Measurements from ENCODE around the gene ITGA2B. TPM values are rescaled to one million over a fixed set of nuclear protein-coding genes. Genes with fewer than 3 reads are reported as not detected.

Gene ITGA2B
- total and polyA plus RNA-seq, 2 of the 13 experiments (the other 11 are each of a cell fraction or from before 2014, with no cell fraction given) = 0.38 to 1.1 TPM

DNA sequence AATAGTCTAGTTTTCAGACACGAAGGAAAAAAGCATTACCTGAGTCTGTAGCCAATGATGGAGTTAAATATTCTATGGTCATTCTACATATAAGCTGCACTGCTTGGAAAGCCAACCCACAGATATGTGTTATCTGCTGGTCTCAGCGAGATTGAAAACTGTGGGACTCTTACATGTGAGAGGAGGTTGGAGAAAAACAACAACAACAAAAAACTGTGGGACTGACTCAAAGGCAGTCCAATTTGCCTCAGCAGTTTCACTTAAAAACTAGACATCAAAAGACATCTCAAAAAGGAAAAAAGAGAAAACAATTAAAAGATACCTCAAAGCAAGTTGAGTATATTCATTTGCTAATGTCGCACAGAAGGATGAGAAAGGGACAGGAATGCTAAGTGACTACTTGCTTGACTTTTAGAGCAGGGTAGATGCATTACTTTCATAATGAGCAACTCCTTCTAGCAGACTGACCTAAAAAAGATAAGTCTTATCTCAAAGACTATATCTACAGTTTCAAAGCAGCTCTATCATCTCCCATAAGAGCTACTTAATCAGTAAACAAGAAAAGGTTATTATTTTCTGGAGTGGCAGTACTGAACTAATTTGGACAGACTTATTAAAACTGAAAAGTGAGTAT is 35.5 kb upstream of the ITGA2B start (continued):
- no peak for TF ChIP-seq FOXA3 (CRISPR knock-in tag; IDR thresholded peaks at IDR 0.05)
- no peak for TF ChIP-seq ZNF224 (CRISPR knock-in tag; IDR thresholded peaks at IDR 0.05)
- no peak for TF ChIP-seq MTA1 (CRISPR knock-in tag; IDR thresholded peaks at IDR 0.05; ENCODE audit: borderline replicate concordance)

DNA sequence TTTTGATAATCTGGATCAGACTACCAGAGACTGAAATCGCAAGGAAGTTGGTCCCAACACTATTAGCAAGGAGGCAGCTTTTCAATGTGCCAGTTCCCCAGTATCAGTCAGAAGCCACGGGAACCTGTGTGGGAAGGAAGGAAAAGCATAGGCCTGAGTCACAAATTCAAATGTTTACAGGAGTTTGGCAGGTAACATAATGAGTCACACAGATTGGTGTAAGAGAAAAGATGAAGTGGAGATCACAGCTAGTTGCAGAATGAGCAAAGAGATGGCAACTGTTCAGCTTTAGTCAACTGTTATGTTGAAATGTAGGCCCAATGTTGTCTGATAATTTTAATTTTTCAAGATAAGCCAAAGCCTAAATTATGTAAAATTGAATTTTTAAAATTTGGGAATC is 28.1 kb upstream of the ITGA2B start:
- Histone ChIP-seq H3K4me2 (ENCODE audit: low read depth, low read length) (no peak overlapping the region), H3K4me1 (ENCODE audit: insufficient read depth, low read length) (no peaks in the 10 kb centered on the region), H3K9ac (ENCODE audit: insufficient read depth, low read depth, low read length) (no peak overlapping the region), H3K9me3 (ENCODE audit: low read length) (no peaks in the 10 kb centered on the region), H3K27me3 (ENCODE audit: control insufficient read depth in 1 of 2, insufficient read depth in 2 of 2, low read length in 2 of 2) (no peaks in the 10 kb centered on the region), H3K4me3 (replicated peaks in 1 of 3; ENCODE audit: insufficient read depth in 1 of 3, low read depth in 2 of 3, low read length in 3 of 3) (no peak overlapping the region), H3K36me3 (replicated peaks in 1 of 2; ENCODE audit: control insufficient read depth in 1 of 2, insufficient read depth in 2 of 2, low read length in 2 of 2) (peaks cover 13 to 43% of the 10 kb centered on the region in 2 experiments; a peak in 4 of 5 replicates), H4K20me1 (ENCODE audit: insufficient read depth, low read length) (no peaks in the 10 kb centered on the region), H3K79me2 (ENCODE audit: insufficient read depth, low read length) (no peaks in the 10 kb centered on the region), H2AFZ (ENCODE audit: low read length) (no peak overlapping the region), H3K27ac (ENCODE audit: extremely low read length, insufficient read depth, low read length) (no peak overlapping the region)
- ChIA-PET CTCF (ENCODE audit: low intra/inter-chr PET ratio, low total read pairs) (no interaction called here), POLR2A (no interaction called here)
- in situ Hi-C loops (cut with HindIII; ENCODE audit: extremely low pct_ligation_motif_present, low pct_unique_long_range_greater_than_20kb) = no loop called here
- intact Hi-C loops (cut with micrococcal nuclease; ENCODE audit: unreplicated experiment) = no loop called here
- WGBS (ENCODE audit: low lambda C conversion rate) = 93% methylated on average over 2 of the region's 2 CpGs
- no TSS peak for BruUV-seq (replicated peaks)
- ATAC-seq = no peak
- TF ChIP-seq ZFP36L1 (CRISPR knock-in tag; IDR thresholded peaks at IDR 0.05) (no peak), RBM22 (optimal IDR thresholded peaks at IDR 0.05; ENCODE audit: low read length) (peak; percentile 8), FOSL2 (CRISPR knock-in tag; IDR thresholded peaks at IDR 0.05) (peak; percentile 35; the same call in 1 of the 2 replicates)
- no peak for FAIRE-seq
- peak; percentile 20 for DNase-seq (ENCODE audit: low spot score)

DNA sequence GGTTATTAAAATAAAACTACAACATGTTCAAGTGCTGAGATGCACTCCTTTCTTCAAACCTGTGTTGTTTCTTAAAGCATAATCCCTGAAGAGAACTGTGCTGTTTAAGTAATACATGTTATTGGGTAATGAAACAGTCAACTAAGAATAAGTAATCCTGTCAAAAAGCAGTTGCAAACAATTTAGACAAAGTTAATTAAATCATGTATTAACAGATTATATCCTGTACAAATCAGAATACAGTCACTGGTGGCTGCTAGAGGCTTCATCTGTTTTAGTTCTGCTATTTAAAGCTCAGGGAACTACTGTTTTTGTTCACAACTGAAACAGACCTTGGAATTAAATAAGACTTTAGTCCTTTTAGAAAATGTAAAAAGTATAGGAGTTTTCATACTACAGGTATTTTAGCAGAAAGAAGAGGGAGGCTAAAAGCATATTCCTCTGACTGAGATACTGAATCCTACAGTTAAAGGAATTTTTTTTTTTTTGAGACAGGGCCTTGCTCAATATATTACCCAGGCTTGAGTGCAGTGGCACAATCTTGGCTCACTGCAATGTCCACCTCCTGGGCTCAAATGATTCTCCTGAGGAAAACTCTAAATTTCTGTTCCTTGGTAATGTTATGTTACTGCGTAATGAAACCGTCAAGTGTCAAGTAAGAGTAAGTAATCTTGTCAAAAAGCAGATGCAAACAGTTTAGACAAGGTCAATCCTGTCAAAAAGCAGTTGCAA is 27.3 kb upstream of the ITGA2B start:
- Histone ChIP-seq H2AFZ (ENCODE audit: low read length) (no peak overlapping the region), H3K79me2 (ENCODE audit: insufficient read depth, low read length) (no peaks in the 10 kb centered on the region), H3K27ac (ENCODE audit: extremely low read length, insufficient read depth, low read length) (no peak overlapping the region), H3K9me3 (ENCODE audit: low read length) (no peaks in the 10 kb centered on the region), H3K36me3 (replicated peaks in 1 of 2; ENCODE audit: control insufficient read depth in 1 of 2, insufficient read depth in 2 of 2, low read length in 2 of 2) (peaks cover 13 to 40% of the 10 kb centered on the region in 2 experiments; a peak in 4 of 5 replicates), H3K9ac (ENCODE audit: insufficient read depth, low read depth, low read length) (no peak overlapping the region), H3K4me2 (ENCODE audit: low read depth, low read length) (no peak overlapping the region), H3K4me1 (ENCODE audit: insufficient read depth, low read length) (no peaks in the 10 kb centered on the region), H4K20me1 (ENCODE audit: insufficient read depth, low read length) (no peaks in the 10 kb centered on the region), H3K27me3 (ENCODE audit: control insufficient read depth in 1 of 2, insufficient read depth in 2 of 2, low read length in 2 of 2) (no peaks in the 10 kb centered on the region), H3K4me3 (replicated peaks in 1 of 3; ENCODE audit: insufficient read depth in 1 of 3, low read depth in 2 of 3, low read length in 3 of 3) (no peak overlapping the region)
- WGBS (ENCODE audit: low lambda C conversion rate) = 96% methylated on average over 2 of the region's 2 CpGs
- ATAC-seq = no peak
- no TSS peak for BruUV-seq (replicated peaks)
- TF ChIP-seq, protein P1, sequence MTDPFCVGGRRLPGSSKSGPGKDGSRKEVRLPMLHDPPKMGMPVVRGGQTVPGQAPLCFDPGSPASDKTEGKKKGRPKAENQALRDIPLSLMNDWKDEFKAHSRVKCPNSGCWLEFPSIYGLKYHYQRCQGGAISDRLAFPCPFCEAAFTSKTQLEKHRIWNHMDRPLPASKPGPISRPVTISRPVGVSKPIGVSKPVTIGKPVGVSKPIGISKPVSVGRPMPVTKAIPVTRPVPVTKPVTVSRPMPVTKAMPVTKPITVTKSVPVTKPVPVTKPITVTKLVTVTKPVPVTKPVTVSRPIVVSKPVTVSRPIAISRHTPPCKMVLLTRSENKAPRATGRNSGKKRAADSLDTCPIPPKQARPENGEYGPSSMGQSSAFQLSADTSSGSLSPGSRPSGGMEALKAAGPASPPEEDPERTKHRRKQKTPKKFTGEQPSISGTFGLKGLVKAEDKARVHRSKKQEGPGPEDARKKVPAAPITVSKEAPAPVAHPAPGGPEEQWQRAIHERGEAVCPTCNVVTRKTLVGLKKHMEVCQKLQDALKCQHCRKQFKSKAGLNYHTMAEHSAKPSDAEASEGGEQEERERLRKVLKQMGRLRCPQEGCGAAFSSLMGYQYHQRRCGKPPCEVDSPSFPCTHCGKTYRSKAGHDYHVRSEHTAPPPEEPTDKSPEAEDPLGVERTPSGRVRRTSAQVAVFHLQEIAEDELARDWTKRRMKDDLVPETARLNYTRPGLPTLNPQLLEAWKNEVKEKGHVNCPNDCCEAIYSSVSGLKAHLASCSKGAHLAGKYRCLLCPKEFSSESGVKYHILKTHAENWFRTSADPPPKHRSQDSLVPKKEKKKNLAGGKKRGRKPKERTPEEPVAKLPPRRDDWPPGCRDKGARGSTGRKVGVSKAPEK (CRISPR knock-in tag; IDR thresholded peaks at IDR 0.05; ENCODE audit: borderline replicate concordance) = no peak
- TF ChIP-seq HHEX (CRISPR knock-in tag; IDR thresholded peaks at IDR 0.05) = no peak
- no peak for TF ChIP-seq ZFP82 (CRISPR knock-in tag; IDR thresholded peaks at IDR 0.05; ENCODE audit: borderline replicate concordance)
- TF ChIP-seq ZNF333 (CRISPR knock-in tag; IDR thresholded peaks at IDR 0.05; ENCODE audit: borderline replicate concordance) = no peak
- TF ChIP-seq IRX3 (CRISPR knock-in tag; IDR thresholded peaks at IDR 0.05; ENCODE audit: borderline replicate concordance, low read depth) = no peak
- TF ChIP-seq ZNF354B (CRISPR knock-in tag; IDR thresholded peaks at IDR 0.05) = no peak
- TF ChIP-seq ZNF577 (CRISPR knock-in tag; IDR thresholded peaks at IDR 0.05; ENCODE audit: borderline replicate concordance, low read depth) = no peak
- TF ChIP-seq MZF1 (CRISPR knock-in tag; IDR thresholded peaks at IDR 0.05; ENCODE audit: borderline replicate concordance) = no peak
- CTCF ChIA-PET (ENCODE audit: low intra/inter-chr PET ratio, low total read pairs) = no interaction called here
- DNase-seq (ENCODE audit: low spot score) = no peak
- FAIRE-seq = no peak
- in situ Hi-C loops (cut with HindIII; ENCODE audit: extremely low pct_ligation_motif_present, low pct_unique_long_range_greater_than_20kb) (no loop called here), intact Hi-C loops (cut with micrococcal nuclease; ENCODE audit: unreplicated experiment) (no loop called here)
- POLR2A ChIA-PET = no interaction called here
